NCI-H82 treated with DMSO at 0.1 percent for 48 hours (cell line): ENCODE data around the gene PSMB1.

ENCODE experiments used
- DNase-seq: peaks from one replicate; lab custom pipeline; 2025; ENCODE audit not compliant: unreplicated experiment; lab: John Stamatoyannopoulos, UW

The PSMB1 gene

DNA sequence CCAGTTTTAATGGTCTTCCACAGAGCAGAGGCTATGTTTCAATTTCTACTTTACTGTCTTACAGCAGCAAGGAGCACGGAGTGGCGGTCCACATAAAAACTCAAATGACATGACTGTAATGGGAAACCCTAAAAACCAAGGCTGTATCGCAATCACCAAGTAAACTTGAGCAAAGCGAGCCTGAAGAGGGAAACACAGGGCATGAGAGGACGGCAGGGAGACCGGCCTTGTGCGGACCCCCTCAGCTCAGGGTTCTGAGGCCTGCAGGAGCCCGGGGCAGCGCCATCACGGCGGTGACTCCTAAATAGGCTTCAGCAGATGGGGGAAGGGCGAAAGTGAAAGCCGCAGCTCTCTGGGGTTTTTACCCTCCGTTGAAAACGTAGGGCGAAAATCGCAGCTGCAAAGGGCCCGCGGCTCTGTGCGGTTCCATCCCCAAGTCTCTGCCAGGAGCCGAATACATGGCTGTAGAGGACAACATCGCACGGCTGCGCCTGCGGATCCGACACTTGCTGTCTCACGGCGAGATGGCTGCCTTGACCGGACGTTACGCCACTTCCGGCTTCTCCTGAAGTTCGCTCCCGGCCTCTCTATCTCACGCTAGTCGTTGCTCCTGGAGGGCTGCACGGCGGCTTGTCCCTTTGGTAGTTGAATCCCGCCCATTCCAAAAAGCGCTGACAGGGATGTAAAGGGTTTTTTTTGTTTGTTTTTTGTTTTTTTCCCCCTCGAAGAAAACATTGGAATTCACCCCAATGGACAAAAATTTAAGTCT, at the start of gene PSMB1:
Gene PSMB1 (minus strand): TSS at position 543 of the 769 bp plus-strand sequence. CDS start 65 bp downstream, at position 478.
- DNase-seq: peak; percentile 82

DNA sequence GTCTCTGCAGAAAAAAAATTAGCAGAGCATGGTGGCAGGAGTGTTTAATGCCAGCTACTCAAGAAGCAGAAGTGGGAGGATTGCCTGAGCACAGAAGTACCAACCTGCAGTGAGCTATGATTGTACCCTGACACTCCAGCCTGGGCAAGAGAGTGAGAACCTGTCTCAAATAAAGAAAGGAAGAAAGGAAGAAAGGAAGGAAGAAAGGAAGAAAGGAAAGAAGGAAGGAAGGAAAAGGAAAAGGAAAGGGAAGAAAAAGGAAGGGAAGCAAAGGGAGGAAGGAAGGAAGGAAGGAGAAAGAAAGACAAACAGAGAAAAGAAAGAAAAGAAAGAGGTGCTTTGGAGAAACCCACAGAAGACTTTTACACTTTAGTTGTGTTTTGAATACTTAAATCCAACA, 44.2 kb upstream of the PSMB1 start:
- DNase-seq: no peak

DNA sequence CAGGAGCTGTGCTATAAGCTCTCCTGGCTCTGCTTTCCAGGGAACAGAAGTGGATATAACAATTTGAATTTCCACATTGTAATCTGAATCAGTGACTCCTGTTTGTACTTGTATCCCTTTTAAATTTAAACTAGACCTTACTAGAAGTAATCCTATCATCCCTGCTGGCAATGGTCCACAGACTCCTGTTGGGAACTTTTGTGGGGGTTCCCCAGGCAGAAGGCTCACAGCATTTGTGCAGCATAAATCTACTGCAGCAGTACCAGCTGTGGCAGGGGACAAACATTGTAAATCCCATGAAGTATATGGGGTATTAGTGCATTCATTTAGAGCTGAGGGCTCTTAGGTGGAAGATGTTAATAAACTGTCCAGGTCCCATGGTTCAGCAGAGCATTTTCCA, 43.3 kb upstream of the PSMB1 start:
- DNase-seq: peak; percentile 91

DNA sequence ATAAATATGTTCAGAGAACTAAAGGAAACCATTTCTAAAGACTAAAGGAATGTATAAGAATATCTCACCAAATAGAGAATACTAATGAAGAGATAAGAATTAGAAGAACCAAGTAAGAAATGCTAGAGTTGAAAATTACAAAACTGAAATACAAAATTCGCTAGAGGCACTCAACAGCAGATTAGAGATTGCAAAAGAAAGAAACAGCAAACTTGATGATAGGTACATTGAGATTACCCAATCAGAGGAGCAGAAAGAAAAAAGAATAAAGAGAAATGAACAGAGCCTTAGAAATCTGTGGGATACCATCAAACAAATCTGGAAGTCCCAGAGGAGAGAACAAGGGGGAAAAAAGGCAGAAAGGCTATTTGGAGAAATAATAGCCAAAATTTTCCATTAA, 37.6 kb upstream of the PSMB1 start:
- DNase-seq: no peak

DNA sequence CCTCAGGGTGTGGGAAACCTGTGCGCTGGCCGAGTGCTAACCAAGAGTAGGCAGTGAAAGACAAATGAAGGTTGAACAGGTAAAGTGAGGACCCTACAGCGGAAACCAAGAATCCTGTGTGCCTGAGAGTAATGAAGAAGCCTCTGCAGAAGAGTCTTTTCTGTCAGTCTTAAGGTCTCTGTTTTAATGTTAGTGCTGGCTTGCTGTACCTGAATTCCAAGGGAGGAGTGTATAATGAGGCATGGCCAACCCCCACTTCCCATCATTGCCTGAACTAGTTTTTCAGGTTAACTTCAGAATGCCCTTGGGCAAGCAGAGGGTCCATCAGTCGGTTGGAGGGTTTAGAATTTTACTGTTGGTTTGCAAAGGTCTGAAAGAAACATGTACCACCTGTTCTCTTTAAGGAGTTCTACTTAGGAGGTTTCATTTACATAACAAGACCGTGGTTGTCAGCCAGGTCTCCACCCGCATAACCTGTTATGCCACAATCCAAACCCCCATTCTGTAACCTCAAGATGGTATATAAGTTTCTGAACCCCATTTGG, 31.9 kb upstream of the PSMB1 start:
- no peak for DNase-seq

DNA sequence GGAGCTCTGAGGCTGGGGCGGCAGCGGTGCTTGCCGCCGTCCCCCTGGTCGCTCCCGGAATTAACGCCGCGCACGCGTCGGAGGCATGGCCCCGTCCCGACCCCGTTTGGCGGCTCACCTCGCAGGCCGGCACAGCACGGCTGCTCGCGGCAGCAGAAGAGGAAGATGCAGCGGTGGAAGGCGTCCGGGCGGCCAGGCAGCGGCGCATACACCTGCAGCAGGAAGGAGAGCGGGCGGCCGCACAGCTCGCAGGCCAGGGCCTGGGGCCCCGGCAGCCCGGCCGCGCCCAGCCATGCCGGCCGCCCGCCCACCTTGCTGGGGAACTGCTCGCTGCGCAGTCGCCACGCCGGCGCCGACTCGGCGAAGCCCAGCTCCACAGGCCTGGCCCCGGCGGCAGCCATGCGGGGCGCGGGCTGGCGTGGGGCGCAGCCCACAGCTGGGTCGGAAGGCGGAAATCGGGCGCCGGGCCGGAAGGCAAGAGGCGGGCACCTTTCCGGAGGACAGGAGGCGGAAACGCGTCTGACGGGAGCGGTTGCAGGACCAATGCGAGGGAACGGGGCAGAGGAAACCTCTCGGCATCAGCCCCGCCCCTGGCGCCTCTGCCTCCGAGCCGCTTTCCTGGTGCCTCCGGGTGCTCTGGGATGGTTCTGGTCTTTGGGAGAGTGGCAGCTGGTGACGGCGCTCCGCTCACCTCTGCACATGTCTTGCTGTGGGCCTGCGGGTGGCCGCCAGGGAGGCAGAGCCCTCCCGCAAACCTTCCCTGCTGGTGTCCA, 31.3 kb upstream of the PSMB1 start, which contains the start of gene PDCD2:
Gene PDCD2 (minus strand): TSS at position 457 of the 773 bp plus-strand sequence. CDS start 56 bp downstream, at position 401.
- peak; percentile 79 for DNase-seq

DNA sequence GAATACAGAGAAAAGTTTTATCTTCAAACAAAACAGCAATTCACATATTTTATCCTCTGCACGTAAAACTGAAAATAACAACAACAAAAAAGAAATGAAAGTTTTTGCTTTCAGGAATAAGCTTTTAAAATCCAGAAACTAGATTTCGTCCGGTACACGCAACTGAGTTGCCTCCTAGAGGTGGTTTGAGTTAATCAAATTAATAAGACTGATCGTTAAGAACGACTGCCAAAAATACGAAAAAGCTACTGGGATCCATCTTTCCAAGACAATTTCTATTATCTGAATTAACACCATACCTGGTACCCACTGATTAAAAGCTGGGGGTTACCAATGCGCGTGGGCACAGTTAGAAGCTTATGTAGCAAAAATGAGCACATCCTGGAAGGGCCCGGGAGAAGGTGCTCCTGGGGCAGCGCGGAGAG, 30.7 kb upstream of the PSMB1 start:
- no peak for DNase-seq

DNA sequence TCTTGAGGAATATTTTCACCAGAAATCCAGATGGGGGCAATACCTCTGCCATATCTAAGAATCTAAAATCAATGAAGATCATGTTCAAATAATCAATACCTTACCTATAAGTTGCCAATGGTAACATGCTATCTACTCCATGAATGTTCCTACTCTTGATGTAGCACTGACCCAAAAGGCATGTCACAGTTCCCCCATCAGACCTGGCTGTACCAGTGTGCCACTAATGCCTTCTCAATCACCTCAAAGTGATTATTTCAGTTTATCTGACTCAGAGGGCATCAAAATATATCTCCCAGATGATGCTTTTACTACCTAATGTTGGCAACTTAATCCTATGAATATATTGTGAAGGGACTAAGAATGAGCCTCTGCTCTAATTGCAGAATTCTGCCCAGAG, 25.8 kb upstream of the PSMB1 start:
- DNase-seq: no peak

DNA sequence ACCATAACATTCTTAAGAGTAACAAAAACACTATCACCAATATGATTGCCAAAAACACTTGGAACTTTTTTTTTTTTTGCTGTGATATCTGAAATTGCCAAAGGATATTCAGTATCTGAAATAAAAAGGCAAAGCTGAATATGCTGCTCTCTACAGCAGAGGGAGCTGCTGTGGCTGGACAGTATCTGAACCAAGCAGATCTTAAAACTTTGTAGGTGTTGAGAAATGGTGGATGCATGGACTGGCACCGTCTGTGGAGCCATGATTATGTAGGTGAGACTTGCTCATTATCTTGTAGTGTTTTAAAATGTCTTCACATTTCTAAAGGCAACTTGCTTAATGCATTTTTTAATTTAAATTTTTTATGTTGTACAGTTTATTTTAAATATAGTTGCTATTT, 22.1 kb upstream of the PSMB1 start:
- no peak for DNase-seq

DNA sequence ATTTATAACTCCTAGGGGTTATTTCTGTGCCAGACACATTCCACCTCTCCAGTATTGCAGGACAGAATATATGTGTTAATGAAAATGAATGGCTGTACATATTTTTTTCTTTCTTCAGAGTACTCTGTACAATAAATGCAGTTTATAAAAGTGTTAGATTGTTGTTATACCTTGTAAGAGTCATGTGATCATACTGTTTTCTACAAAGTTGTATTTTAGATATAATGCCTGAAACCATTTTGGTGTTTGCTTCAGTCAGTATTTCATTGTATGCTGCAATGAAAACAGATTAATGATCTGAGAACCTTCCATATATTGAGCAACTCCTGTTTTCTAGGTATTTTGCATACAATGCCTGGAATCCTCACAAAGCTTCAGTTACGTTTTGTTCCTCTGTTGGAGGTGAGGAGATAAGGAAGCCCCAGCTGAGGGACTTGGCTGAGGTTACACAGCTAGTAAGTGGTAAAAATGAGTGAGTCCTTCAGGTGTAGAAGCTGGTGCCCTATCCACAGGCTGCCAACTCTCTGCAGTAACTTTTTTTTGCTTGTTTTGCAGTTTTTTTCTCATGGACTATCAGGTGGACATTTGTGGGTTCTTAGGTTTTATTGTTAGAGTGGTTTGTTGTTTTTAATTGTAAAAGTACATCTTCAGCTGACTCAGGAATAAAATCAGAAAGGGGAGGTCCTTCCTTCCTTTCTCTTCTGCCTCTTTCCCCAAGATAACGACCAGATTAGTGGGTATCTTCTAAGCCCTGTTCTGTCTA, 19.8 kb upstream of the PSMB1 start:
- DNase-seq: no peak

DNA sequence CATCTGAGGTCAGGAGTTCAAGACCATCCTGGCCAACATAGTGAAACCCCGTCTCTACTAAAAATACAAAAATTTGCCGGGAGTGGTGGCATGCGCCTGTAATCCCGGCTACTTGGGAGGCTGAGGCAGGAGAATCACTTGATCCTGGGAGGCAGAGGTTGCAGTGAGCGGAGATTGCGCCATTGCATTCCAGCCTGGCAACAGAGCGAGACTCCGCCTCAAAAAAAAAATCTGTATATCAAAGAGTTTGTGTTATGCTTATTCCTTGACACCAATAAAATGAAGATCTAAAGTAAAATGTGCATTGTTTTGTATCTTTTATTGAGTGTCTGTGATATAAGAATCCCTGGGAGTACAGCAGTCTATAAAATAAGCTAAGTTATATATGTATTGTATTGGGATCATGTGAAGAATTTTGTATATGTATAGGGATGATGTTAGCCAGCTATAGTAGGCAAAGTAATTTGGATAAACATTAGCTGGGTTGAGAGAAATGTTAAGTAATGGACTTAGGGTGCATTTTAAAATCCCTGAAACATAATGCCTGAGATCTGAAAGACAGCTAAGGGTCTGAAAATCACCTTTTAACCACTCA, 11.9 kb upstream of the PSMB1 start:
- DNase-seq: no peak

DNA sequence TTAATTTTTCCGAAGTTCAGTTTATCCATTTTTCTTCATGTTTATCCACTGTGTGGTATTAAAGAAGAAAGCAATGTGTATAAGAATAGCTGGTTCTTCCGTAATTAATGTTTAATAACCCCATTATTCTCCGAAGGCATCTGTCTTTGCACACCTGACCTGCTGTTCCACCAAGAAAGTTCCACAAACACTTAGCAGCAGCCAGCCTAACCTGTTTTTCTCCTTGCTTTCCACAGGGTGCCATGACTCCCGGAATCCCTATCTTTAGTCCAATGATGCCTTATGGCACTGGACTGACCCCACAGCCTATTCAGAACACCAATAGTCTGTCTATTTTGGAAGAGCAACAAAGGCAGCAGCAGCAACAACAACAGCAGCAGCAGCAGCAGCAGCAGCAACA, 8.4 kb upstream of the PSMB1 start:
- no peak for DNase-seq

DNA sequence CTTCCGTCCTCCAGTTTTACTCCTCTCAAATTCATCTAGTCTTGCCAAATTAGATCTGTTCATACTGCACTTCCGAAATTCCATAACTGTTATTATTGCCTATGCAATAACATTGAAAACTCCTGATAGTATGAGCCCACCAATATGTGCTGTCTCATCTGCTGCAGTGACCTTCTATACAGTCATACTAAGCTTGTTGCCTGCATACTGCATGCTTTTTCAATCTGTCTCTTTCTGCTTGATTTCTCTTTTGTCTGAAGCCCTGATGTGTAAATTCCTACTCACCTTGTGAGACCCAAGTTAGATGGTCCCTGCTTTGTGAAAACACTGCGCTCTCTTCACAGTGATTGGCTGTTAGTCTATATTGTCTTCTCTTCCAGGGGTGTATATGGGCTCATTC, 2.2 kb upstream of the PSMB1 start:
- no peak for DNase-seq

DNA sequence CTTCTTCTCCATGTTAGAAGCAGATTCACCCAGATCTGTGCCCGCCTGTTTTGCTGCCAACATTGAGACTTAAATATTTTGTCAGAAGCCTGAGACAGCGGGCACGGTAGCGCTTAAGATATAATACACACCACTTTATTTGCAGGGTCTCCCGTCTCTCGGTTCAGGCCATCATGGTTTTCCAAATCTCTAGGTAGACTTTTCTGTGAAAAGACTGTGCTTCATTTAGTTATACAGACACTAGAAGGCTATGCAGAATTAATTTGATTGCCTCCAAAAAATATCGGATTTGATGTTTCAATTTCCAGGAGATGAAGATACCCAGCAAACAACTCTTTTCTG, 1.7 kb upstream of the PSMB1 start:
- no peak for DNase-seq

DNA sequence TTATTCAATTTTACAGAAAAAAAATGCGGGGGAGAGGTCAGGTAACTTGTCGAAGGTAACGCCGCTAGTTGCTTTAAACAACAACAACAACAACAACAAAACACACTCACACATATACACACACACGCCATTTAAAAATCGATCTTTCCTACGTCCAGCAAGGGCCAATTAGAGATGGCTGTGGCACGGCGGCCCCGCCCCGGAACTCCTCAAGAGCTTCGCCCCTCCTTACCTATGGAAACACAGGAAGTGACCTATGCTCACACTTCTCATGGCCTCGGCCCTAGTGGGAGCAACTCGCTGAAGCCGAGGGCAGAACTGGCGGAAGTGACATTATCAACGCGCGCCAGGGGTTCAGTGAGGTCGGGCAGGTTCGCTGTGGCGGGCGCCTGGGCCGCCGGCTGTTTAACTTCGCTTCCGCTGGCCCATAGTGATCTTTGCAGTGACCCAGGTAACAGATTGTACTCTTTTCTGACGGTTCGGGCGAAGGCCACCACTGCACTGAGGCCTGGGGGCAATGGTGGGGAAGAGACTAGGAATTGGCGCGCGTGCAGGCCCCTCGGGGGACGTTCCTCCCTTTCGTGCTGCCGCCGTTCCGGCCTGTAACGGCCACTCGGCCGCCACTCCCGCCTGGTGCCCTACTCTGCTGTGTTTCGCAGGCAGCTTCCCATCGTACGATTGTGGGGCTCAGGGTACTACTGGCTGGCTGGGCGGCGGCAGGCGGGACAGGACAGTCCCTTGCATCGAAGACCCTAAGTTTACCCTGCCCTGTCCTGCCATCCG, 1.1 kb upstream of the PSMB1 start, which contains the start of gene TBP:
Gene TBP (plus strand): TSS at position 357 of the 783 bp plus-strand sequence. CDS start 2,661 bp downstream, outside the sequence.
- DNase-seq: peak; percentile 97

DNA sequence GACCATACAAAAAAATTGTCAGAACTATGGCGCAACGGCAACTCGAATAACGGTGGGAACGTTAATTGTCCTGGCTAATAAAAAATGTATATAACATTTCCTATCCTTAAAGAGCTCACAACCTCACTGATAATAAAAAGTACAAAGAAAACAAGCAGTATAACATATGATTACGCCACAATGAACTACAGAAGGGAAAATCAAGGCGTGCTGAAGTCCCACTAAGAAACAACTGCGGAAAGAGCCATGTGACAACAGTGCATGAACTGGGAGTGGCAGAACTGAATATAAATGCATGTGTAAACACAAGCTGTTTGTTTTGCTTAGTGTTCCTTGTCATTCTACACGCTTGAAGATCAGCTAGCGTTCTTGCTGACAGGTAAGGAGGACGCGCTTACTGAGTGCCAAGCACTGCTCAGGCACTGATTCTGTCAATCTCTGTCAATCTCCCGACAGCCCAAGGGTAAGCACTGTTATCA, 466 bp upstream of the PSMB1 start:
- DNase-seq: no peak

DNA sequence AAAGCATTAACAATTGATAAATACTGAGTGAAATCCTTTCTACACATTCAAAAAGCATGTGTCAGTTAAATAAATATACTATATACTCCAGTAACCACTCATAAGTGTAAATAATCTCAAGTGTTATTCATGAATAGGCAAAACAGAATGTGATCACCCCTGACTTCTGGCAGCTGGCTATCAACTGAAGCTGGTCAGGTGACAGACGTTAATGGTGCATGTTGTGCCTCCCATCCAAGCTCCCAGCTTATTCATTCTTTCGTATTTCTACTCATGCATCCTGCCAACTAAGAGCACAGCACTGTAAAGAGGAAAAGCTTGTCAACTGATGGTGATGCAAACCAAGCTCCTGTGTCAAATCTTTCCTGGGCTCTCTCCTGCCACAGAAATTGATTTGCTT, 7.7 kb downstream of the PSMB1 start:
- DNase-seq: no peak

DNA sequence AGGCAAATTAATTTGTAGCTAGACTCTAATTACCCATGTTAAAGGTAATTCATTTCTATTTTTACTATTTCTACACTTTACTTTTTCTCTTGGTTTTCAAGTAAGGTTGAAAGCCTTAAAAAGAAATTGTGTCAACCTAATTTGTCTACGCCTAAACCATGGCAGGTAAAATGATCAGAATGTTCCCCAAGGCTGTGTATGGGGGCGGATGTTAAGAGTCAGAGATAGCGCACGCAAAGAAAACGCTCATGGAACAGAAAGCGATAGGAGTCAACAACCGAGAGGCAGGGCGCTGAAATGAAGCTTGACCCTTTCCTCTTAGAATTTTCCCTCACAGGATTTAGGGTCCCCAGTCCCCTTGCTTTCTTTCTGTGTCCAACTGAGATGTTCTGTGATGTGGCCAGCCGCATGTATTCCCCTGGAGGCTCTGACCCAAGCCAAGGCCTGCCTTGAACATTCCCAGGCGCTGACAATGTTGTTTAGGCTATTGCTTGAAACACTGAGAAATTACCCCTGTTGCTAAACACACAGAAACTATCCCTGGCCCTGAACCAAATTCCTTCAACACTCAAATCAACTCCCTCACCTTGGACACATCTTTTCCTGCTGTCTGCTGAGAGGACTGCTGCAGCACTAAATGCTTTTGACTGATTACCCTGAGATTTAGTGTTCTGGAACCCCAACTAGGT, 10.9 kb downstream of the PSMB1 start:
- DNase-seq: no peak

DNA sequence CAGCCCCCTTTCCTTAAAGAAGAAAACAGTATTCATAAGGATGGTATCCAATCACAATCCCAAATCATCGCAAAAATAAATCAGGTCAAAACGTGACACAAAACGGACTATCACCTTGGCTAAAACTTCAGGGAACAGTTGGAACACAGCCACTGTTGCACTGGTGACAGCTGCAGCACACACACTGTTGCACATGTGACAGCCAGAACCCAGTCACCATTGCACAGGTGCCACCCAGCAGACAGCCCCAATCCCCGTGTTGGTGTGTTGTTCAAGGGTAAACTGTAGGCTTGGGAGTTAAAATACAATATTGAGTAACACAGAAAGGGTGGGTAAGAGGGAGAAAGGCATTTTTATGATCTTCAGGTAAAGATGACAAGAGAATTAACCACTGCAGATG, 15.8 kb downstream of the PSMB1 start:
- no peak for DNase-seq
